Astrocyte (in vitro differentiated cells and primary cell): ENCODE data around the gene OCIAD1.

Experiments
- EZH2 ChIP-seq: IDR thresholded peaks from 2 replicates; pipeline ENCODE4 v1.6.1; 2012; ENCODE audit warnings: mild to moderate bottlenecking, low read length, inconsistent platforms; ENCODE audit not compliant: insufficient read depth
- TF ChIP-seq, protein P1 (sequence below): IDR thresholded peaks from 2 replicates; pipeline ENCODE4 v1.5.1; 2011; ENCODE audit warnings: low read depth, mild to moderate bottlenecking, inconsistent platforms, low read length, moderate library complexity; ENCODE audit not compliant: insufficient read depth

DNA sequence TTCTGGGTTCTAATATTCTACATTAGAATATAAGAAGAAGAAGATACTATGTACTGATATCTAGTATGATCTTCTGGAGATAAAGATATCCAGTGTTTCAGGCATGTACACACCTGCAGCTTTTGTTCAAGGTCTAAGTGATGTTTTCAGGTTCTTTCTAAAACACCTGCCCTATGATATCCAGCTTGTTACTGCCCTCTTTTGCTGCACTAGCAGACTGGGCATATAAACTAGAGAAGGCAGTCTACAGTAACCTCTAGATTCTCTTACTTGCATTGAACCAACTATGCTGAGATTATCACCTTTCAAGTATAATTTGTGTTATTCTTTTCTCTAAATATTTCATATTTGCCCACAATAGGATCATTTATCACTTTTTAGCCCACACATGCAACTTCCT lies 48.9 kb upstream of the OCIAD1 start:
- TF ChIP-seq, protein P1, sequence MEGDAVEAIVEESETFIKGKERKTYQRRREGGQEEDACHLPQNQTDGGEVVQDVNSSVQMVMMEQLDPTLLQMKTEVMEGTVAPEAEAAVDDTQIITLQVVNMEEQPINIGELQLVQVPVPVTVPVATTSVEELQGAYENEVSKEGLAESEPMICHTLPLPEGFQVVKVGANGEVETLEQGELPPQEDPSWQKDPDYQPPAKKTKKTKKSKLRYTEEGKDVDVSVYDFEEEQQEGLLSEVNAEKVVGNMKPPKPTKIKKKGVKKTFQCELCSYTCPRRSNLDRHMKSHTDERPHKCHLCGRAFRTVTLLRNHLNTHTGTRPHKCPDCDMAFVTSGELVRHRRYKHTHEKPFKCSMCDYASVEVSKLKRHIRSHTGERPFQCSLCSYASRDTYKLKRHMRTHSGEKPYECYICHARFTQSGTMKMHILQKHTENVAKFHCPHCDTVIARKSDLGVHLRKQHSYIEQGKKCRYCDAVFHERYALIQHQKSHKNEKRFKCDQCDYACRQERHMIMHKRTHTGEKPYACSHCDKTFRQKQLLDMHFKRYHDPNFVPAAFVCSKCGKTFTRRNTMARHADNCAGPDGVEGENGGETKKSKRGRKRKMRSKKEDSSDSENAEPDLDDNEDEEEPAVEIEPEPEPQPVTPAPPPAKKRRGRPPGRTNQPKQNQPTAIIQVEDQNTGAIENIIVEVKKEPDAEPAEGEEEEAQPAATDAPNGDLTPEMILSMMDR = no peak
- no peak for TF ChIP-seq EZH2
